Tibial nerve (tissue), 4 donors: ENCODE results near the gene CCDC69. TPM values are rescaled to one million over a fixed set of nuclear protein-coding genes. Genes with fewer than 3 reads are reported as not detected.
A peak's percentile ranks its signal among the peaks of the same experiment; 100 is the strongest.

Experiments used
- DNase-seq, 2 donors: peaks; one replicate each; pipeline ENCODE4 v3.0.0-alpha.2; 2019; ENCODE audit warnings: low spot score in 2 of 2
- H3K27ac ChIP-seq, 4 donors: fragments of 200-600 bp; sonication (generic) in 3 of 4; one replicate each; pipeline ENCODE4 v1.5.1; 2017 to 2019; ENCODE audit warnings: mild to moderate bottlenecking in 1 of 4
- H3K27me3 ChIP-seq, 2 donors: fragments of 200-600 bp; sonication (generic) in 1 of 2; one replicate each; pipeline versions ENCODE4 v1.5.1 to v1.6.0; 2017 to 2019
- H3K36me3 ChIP-seq, 3 donors: fragments of 200-600 bp; sonication (generic); one replicate each; pipeline ENCODE4 v1.5.1; 2018 to 2019
- H3K4me1 ChIP-seq, 4 donors: fragments of 200-600 bp; sonication (generic) in 3 of 4; one replicate each; pipeline ENCODE4 v1.5.1; 2017 to 2019
- H3K4me3 ChIP-seq, 4 donors: fragments of 200-600 bp; sonication (generic) in 3 of 4; one replicate each; pipeline ENCODE4 v1.5.1; 2017 to 2019; ENCODE audit warnings: mild to moderate bottlenecking in 1 of 4, moderate library complexity in 1 of 4
- H3K9me3 ChIP-seq, 4 donors: fragments of 200-600 bp; sonication (generic) in 3 of 4; one replicate each; pipeline ENCODE4 v1.5.1; 2017 to 2019
- CTCF ChIP-seq, 5 experiments: fragments of 200-600 bp in 3 of 5; fragments of 450-650 bp in 2 of 5; sonication (generic) in 3 of 5; IDR thresholded peaks; one replicate each; pipeline ENCODE4 v1.5.1; 2016 to 2019; ENCODE audit warnings: antibody characterized with exemption in 5 of 5, mild to moderate bottlenecking in 3 of 5, moderate library complexity in 2 of 5
- EP300 ChIP-seq, 2 donors: sonication (generic); formaldehyde crosslinking; IDR thresholded peaks; one replicate each; pipeline ENCODE4 v1.6.1; 2017; ENCODE audit warnings: antibody characterized with exemption in 2 of 2, mild to moderate bottlenecking in 1 of 2
- POLR2A ChIP-seq, 2 donors: fragments of 450-650 bp; IDR thresholded peaks; one replicate each; pipeline ENCODE4 v1.6.1; 2017; ENCODE audit warnings: antibody characterized with exemption in 2 of 2, mild to moderate bottlenecking in 2 of 2, moderate library complexity in 2 of 2
- WGBS, 2 donors: methylation state at CpG; one replicate each; pipeline ENCODE4 v1.1.5; 2018; 5-methylcytosine and 5-hydroxymethylcytosine counted together
- total RNA-seq, 4 donors: library from RNA; depleted of rRNA; stranded (reverse); fragments of >200 nt; gene quantifications; one replicate each; pipeline ENCODE4 v1.1.0, GENCODE V29; 2016

CCDC69 gene
- total RNA-seq, 4 donors from 2014 or later, result 95.6 to 201 (median 112) TPM

- Histone ChIP-seq H3K27me3 (no peaks in the 10 kb centered on the region), H3K4me3 (no peak overlapping the region), H3K4me1 (peaks cover 0 to 45% (median 13%) of the 10 kb centered on the region in 4 donors), H3K36me3 (no peaks in the 10 kb centered on the region), H3K9me3 (no peaks in the 10 kb centered on the region), H3K27ac (peak overlapping the region in 1 of 4 donors; percentile 13)
- no peak for DNase-seq
- TF ChIP-seq POLR2A (IDR thresholded peaks at IDR 0.05) (no peak), EP300 (IDR thresholded peaks at IDR 0.05) (no peak), CTCF (IDR thresholded peaks at IDR 0.05) (no peak)
- 79 to 85% methylated on average over 5 of the region's 5 CpGs for WGBS, 2 donors
Measured at GRCh38 chr5:151251001-151251551, 27.2 kb upstream of the CCDC69 start.

- Histone ChIP-seq H3K27me3 (no peaks in the 10 kb centered on the region), H3K9me3 (no peaks in the 10 kb centered on the region), H3K36me3 (no peaks in the 10 kb centered on the region), H3K4me3 (no peak overlapping the region), H3K4me1 (peaks cover 0 to 39% (median 13%) of the 10 kb centered on the region in 4 donors), H3K27ac (peak overlapping the region in 1 of 4 donors; percentile 13)
- DNase-seq, result no peak
- TF ChIP-seq CTCF (IDR thresholded peaks at IDR 0.05) (no peak), EP300 (IDR thresholded peaks at IDR 0.05) (no peak), POLR2A (IDR thresholded peaks at IDR 0.05) (no peak)
- WGBS, 2 donors, result 77% methylated on average over 10 of the region's 10 CpGs
Measured at GRCh38 chr5:151250346-151251000, 26.6 kb upstream of the CCDC69 start.

- no peaks in the 10 kb centered on the region for H3K9me3 ChIP-seq
- H3K36me3 ChIP-seq, result no peaks in the 10 kb centered on the region
- DNase-seq, result no peak
- H3K4me1 ChIP-seq, result peaks cover 0 to 28% (median 6%) of the 10 kb centered on the region in 4 donors
- H3K27me3 ChIP-seq, result no peaks in the 10 kb centered on the region
- H3K27ac ChIP-seq, result no peak overlapping the region
- TF ChIP-seq EP300 (IDR thresholded peaks at IDR 0.05), result no peak
- no peak for TF ChIP-seq POLR2A (IDR thresholded peaks at IDR 0.05)
- no peak for TF ChIP-seq CTCF (IDR thresholded peaks at IDR 0.05)
- no peak overlapping the region for H3K4me3 ChIP-seq
- 75 to 88% methylated on average over 5 of the region's 5 CpGs for WGBS, 2 donors
Measured at GRCh38 chr5:151249281-151249680, 25.4 kb upstream of the CCDC69 start.

GRCh38 chr5:151248651-151249050 is 24.8 kb upstream of the CCDC69 start:
- peaks cover 0 to 22% (median under 1%) of the 10 kb centered on the region in 4 donors for H3K4me1 ChIP-seq
- 71 to 80% methylated on average over 2 of the region's 2 CpGs for WGBS, 2 donors
- H3K27ac ChIP-seq, result no peak overlapping the region
- no peak for DNase-seq
- no peaks in the 10 kb centered on the region for H3K9me3 ChIP-seq
- TF ChIP-seq EP300 (IDR thresholded peaks at IDR 0.05) (no peak), CTCF (IDR thresholded peaks at IDR 0.05) (no peak), POLR2A (IDR thresholded peaks at IDR 0.05) (no peak)
- H3K27me3 ChIP-seq, result no peaks in the 10 kb centered on the region
- no peaks in the 10 kb centered on the region for H3K36me3 ChIP-seq
- H3K4me3 ChIP-seq, result no peak overlapping the region

DNA sequence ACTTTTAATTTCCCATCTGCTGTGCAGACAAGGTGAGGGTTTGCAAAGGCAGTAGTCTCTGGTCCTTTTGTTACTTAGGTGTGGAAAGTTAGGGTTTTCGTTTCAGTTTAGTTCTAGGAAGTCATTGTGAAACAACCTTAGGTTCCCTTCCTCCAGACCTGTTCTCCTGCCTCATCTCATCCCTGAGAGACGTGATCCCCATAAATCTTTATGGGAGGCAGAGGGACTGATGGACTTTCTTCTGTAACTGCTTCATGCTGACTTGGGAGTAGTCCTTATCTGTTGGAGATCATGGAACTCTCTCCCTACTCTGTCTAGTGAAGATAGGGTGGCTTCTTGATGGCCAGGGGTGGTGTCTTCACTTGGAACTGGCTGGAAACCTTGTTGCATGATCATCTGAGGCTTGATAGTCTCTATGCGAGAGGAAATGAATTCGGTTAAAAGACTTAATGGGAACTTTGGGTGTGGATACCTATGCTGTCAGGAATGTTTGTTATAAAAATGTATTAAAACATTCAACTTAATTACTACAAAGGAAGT is 21.9 kb upstream of the CCDC69 start:
- Histone ChIP-seq H3K4me1 (peaks cover 0 to under 1% (median 0%) of the 10 kb centered on the region in 4 donors), H3K4me3 (no peak overlapping the region), H3K27ac (no peak overlapping the region), H3K9me3 (no peaks in the 10 kb centered on the region), H3K36me3 (no peaks in the 10 kb centered on the region), H3K27me3 (no peaks in the 10 kb centered on the region)
- no peak for DNase-seq
- no peak for TF ChIP-seq POLR2A (IDR thresholded peaks at IDR 0.05)
- no peak for TF ChIP-seq CTCF (IDR thresholded peaks at IDR 0.05)
- TF ChIP-seq EP300 (IDR thresholded peaks at IDR 0.05), result no peak
- WGBS, 2 donors, result 77 to 80% methylated on average over 4 of the region's 4 CpGs
